H9 (cell line): ENCODE data around the gene KPNA1. TPM values are rescaled to one million over a fixed set of nuclear protein-coding genes. Genes with fewer than 3 reads are reported as not detected.

ENCODE experiments used
- DNase-seq: peaks from one replicate; pipeline ENCODE4 v3.0.0-alpha.2; 2017
- H2AFZ ChIP-seq: one replicate; pipeline ENCODE4 v1.6.1; 2013; ENCODE audit warnings: mild to moderate bottlenecking, low read length, control low read depth, moderate library complexity
- H2AK5ac ChIP-seq: 2 replicates; pipeline ENCODE4 v1.6.1; 2013; ENCODE audit warnings: low read length, control low read depth, mixed read lengths; ENCODE audit not compliant: insufficient read length
- H2BK120ac ChIP-seq: one replicate; pipeline ENCODE4 v1.6.1; 2013; ENCODE audit warnings: low read depth, mild to moderate bottlenecking, low read length, control low read depth, inconsistent platforms; ENCODE audit not compliant: poor library complexity, severe bottlenecking
- H2BK12ac ChIP-seq: 2 replicates; pipeline ENCODE4 v1.6.1; 2013; ENCODE audit warnings: low read length, control low read depth, mixed read lengths, low read depth; ENCODE audit not compliant: insufficient read length
- H2BK15ac ChIP-seq: 2 replicates; pipeline ENCODE4 v1.6.1; 2013; ENCODE audit warnings: low read depth, low read length, control low read depth
- H2BK20ac ChIP-seq: one replicate; pipeline ENCODE4 v1.6.1; 2013; ENCODE audit warnings: low read depth, mild to moderate bottlenecking, low read length, control low read depth, inconsistent platforms; ENCODE audit not compliant: poor library complexity, severe bottlenecking
- H2BK5ac ChIP-seq: 2 replicates; pipeline ENCODE4 v1.6.1; 2013; ENCODE audit warnings: low read length, control low read depth, mixed read lengths; ENCODE audit not compliant: insufficient read length
- H3K14ac ChIP-seq: 2 replicates; pipeline ENCODE4 v1.6.1; 2013; ENCODE audit warnings: low read length, control low read depth; ENCODE audit not compliant: insufficient read depth
- H3K18ac ChIP-seq: 2 replicates; pipeline ENCODE4 v1.6.1; 2013; ENCODE audit warnings: low read depth, mild to moderate bottlenecking, mixed read lengths, low read length, control low read depth; ENCODE audit not compliant: insufficient read length
- H3K23ac ChIP-seq: 2 replicates; pipeline ENCODE4 v1.6.1; 2013; ENCODE audit warnings: low read length, control low read depth, mixed read lengths, low read depth; ENCODE audit not compliant: insufficient read length
- H3K23me2 ChIP-seq: 2 replicates; pipeline ENCODE4 v1.6.1; 2013; ENCODE audit warnings: low read depth, mild to moderate bottlenecking, mixed read lengths, low read length, control low read depth; ENCODE audit not compliant: insufficient read length, poor library complexity, severe bottlenecking
- H3K27ac ChIP-seq: 2 replicates; pipeline ENCODE4 v1.5.1; 2013; ENCODE audit warnings: low read length, control low read depth, mixed read lengths, low read depth; ENCODE audit not compliant: insufficient read length
- H3K27me3 ChIP-seq: 2 replicates; pipeline ENCODE4 v1.6.1; 2013; ENCODE audit warnings: low read length, control low read depth, inconsistent platforms; ENCODE audit not compliant: insufficient read depth
- H3K4ac ChIP-seq: 2 replicates; pipeline ENCODE4 v1.6.1; 2013; ENCODE audit warnings: low read depth, mild to moderate bottlenecking, control low read depth, inconsistent platforms, low read length, moderate library complexity
- H3K4me1 ChIP-seq: 2 replicates; pipeline ENCODE4 v1.6.1; 2013; ENCODE audit warnings: low read length, control low read depth, inconsistent platforms; ENCODE audit not compliant: insufficient read depth
- H3K4me2 ChIP-seq: 2 replicates; pipeline ENCODE4 v1.6.1; 2013; ENCODE audit warnings: low read length, control low read depth, mixed read lengths; ENCODE audit not compliant: insufficient read length, insufficient read depth
- H3K56ac ChIP-seq: 2 replicates; pipeline ENCODE4 v1.6.1; 2013; ENCODE audit warnings: low read depth, mild to moderate bottlenecking, mixed read lengths, low read length, control low read depth; ENCODE audit not compliant: insufficient read length
- H3K79me1 ChIP-seq: 2 replicates; pipeline ENCODE4 v1.6.1; 2013; ENCODE audit warnings: low read depth, mild to moderate bottlenecking, moderate library complexity, low read length, control low read depth, inconsistent platforms; ENCODE audit not compliant: insufficient read depth, poor library complexity, severe bottlenecking
- H3K79me2 ChIP-seq: 2 replicates; pipeline ENCODE4 v1.6.1; 2013; ENCODE audit warnings: low read length, control low read depth, inconsistent platforms; ENCODE audit not compliant: insufficient read depth
- H3K9ac ChIP-seq: 2 replicates; pipeline ENCODE4 v1.6.1; 2013; ENCODE audit warnings: low read length, control low read depth, mixed read lengths; ENCODE audit not compliant: insufficient read length; ENCODE audit errors: extremely low read depth
- H3K9me3 ChIP-seq: one replicate; pipeline ENCODE4 v1.6.1; 2013; ENCODE audit warnings: low read depth, low read length, inconsistent platforms; ENCODE audit not compliant: control insufficient read depth
- H3T11ph ChIP-seq: one replicate; pipeline ENCODE4 v1.6.1; 2013; ENCODE audit warnings: mild to moderate bottlenecking, low read length, control low read depth, inconsistent platforms
- H4K20me1 ChIP-seq: one replicate; pipeline ENCODE4 v1.6.1; 2013; ENCODE audit not compliant: control insufficient read depth, insufficient read length, insufficient read depth
- H4K5ac ChIP-seq: 2 replicates; pipeline ENCODE4 v1.6.1; 2013; ENCODE audit warnings: low read depth, mild to moderate bottlenecking, mixed read lengths, low read length, control low read depth; ENCODE audit not compliant: insufficient read length
- H4K8ac ChIP-seq: replicated peaks from 2 replicates; pipeline ENCODE4 v1.6.1; 2013; ENCODE audit warnings: low read length, control low read depth, mixed read lengths, low read depth; ENCODE audit not compliant: insufficient read length
- H4K91ac ChIP-seq: 2 replicates; pipeline ENCODE4 v1.6.1; 2013; ENCODE audit warnings: low read depth, mild to moderate bottlenecking, moderate library complexity, mixed read lengths, low read length, control low read depth; ENCODE audit not compliant: insufficient read length
- H3K27ac Mint-ChIP-seq, 3 experiments: 2 replicates in 2 of 3; 3 replicates in 1 of 3; pipeline ENCODE4 v1.8.0; 2020 to 2021; ENCODE audit warnings: mixed read lengths in 3 of 3, mild to moderate bottlenecking in 1 of 3, moderate library complexity in 1 of 3
- H3K27me3 Mint-ChIP-seq: 2 replicates; pipeline ENCODE4 v1.8.0; 2021; ENCODE audit warnings: low read depth, mild to moderate bottlenecking, moderate library complexity, mixed read lengths
- H3K36me3 Mint-ChIP-seq, 3 experiments: 2 replicates in 2 of 3; 3 replicates in 1 of 3; pipeline ENCODE4 v1.8.0; 2020 to 2021; ENCODE audit warnings: low read depth in 3 of 3, mixed read lengths in 3 of 3; ENCODE audit not compliant: insufficient read depth in 1 of 3
- H3K4me1 Mint-ChIP-seq, 2 experiments: 2 replicates each; pipeline ENCODE4 v1.8.0; 2020; ENCODE audit warnings: mixed read lengths in 2 of 2
- H3K4me3 Mint-ChIP-seq, 2 experiments: 2 replicates in 1 of 2; 3 replicates in 1 of 2; pipeline ENCODE4 v1.8.0; 2020 to 2021; ENCODE audit warnings: mild to moderate bottlenecking in 2 of 2, mixed read lengths in 2 of 2, moderate library complexity in 1 of 2
- H3K9me3 Mint-ChIP-seq, 2 experiments: 2 replicates in 1 of 2; 3 replicates in 1 of 2; pipeline ENCODE4 v1.8.0; 2020; ENCODE audit warnings: mild to moderate bottlenecking in 2 of 2, mixed read lengths in 2 of 2, moderate library complexity in 1 of 2
- CTCF ChIP-seq: fragments of 200-600 bp; sonication (generic); conservative IDR thresholded peaks from 3 replicates; pipeline ENCODE4 v1.8.0; 2021; ENCODE audit warnings: antibody characterized with exemption, mild to moderate bottlenecking
- WGBS: extraction: QIAGEN DNeasy Blood & Tissue Kit; methylation state at CpG from one replicate; pipeline ENCODE4 v1.1.7; 2013; ENCODE audit warnings: missing lambda C conversion rate, low lambda C conversion rate, mixed read lengths; ENCODE audit not compliant: insufficient read length; ENCODE audit errors: extremely low coverage; 5-methylcytosine and 5-hydroxymethylcytosine counted together
- total RNA-seq: library from RNA; stranded (reverse); gene quantifications from 2 replicates; pipeline ENCODE4 v1.2.1, GENCODE V29; 2021

The KPNA1 gene
- total RNA-seq, 1 experiment from 2014 or later: 71.7 TPM

- H2AFZ ChIP-seq: no peak overlapping the region
- H4K8ac ChIP-seq: no peak overlapping the region
- no peak for TF ChIP-seq CTCF
- H2AK5ac ChIP-seq: no peak overlapping the region
- no peak overlapping the region for H3K4ac ChIP-seq
- H2BK120ac ChIP-seq: no peak overlapping the region
- H3K9ac ChIP-seq: no peak overlapping the region
- H3K56ac ChIP-seq: no peak overlapping the region
- no peak overlapping the region for H2BK15ac ChIP-seq
- no peak overlapping the region for H2BK5ac ChIP-seq
- H4K20me1 ChIP-seq: no peaks in the 10 kb centered on the region
- no peak overlapping the region for H3K18ac ChIP-seq
- H2BK12ac ChIP-seq: no peak overlapping the region
- H3K9me3 ChIP-seq: no peaks in the 10 kb centered on the region
- H3K27ac ChIP-seq: no peak overlapping the region
- no peak overlapping the region for H3K27ac Mint-ChIP-seq
- no peaks in the 10 kb centered on the region for H3K79me2 ChIP-seq
- no peaks in the 10 kb centered on the region for H3K9me3 Mint-ChIP-seq
- H4K5ac ChIP-seq: no peak overlapping the region
- H3K23ac ChIP-seq: no peak overlapping the region
- peaks cover 0 to 8% of the 10 kb centered on the region in 2 experiments; a peak in 2 of 4 replicates for H3K4me1 Mint-ChIP-seq
- no peak overlapping the region for H4K91ac ChIP-seq
- no peak overlapping the region for H2BK20ac ChIP-seq
- H3K14ac ChIP-seq: no peak overlapping the region
- no peaks in the 10 kb centered on the region for H3K79me1 ChIP-seq
- H3T11ph ChIP-seq: no peak overlapping the region
- H3K27me3 Mint-ChIP-seq: no peaks in the 10 kb centered on the region
- no CpG with 5 or more reads among the region's 3 CpGs for WGBS
- no peak overlapping the region for H3K4me3 Mint-ChIP-seq
- no peaks in the 10 kb centered on the region for H3K23me2 ChIP-seq
- no peaks in the 10 kb centered on the region for H3K4me1 ChIP-seq
- H3K36me3 Mint-ChIP-seq: peaks cover 0 to 10% (median 7%) of the 10 kb centered on the region in 3 experiments; a peak in 4 of 7 replicates
- no peak overlapping the region for H3K4me2 ChIP-seq
- H3K27me3 ChIP-seq: no peaks in the 10 kb centered on the region
- no peak for DNase-seq
Measured at GRCh38 chr3:122395582-122395981, 119.2 kb downstream of the KPNA1 start.
